Astrocyte (in vitro differentiated cells and primary cell): ENCODE results near the gene MYOZ1. TPM values are rescaled to one million over a fixed set of nuclear protein-coding genes. Genes with fewer than 3 reads are reported as not detected.

Source experiments
- DNase-seq: peaks from one replicate; pipeline ENCODE4 v3.0.0-alpha.2; 2010; ENCODE audit warnings: low read depth
- FAIRE-seq: peaks from 2 replicates; lab custom pipeline; 2011; peaks lifted over from hg19 to GRCh38; lab: Jason Lieb, UNC
- H2AFZ ChIP-seq: 2 replicates; pipeline ENCODE4 v1.6.0; 2012; ENCODE audit warnings: low read depth, low read length, inconsistent platforms
- H3K27ac ChIP-seq: 2 replicates; pipeline ENCODE4 v1.5.1; 2011; ENCODE audit warnings: low read depth, low read length, inconsistent platforms
- H3K27me3 ChIP-seq: 2 replicates; pipeline ENCODE4 v1.6.0; 2011; ENCODE audit warnings: low read length, inconsistent platforms; ENCODE audit not compliant: insufficient read depth
- H3K36me3 ChIP-seq: 2 replicates; pipeline ENCODE4 v1.5.1; 2011; ENCODE audit warnings: low read length, inconsistent platforms; ENCODE audit not compliant: insufficient read depth
- H3K4me1 ChIP-seq: 2 replicates; pipeline ENCODE4 v1.5.1; 2011; ENCODE audit warnings: low read length, inconsistent platforms; ENCODE audit not compliant: insufficient read depth
- H3K4me2 ChIP-seq: 2 replicates; pipeline ENCODE4 v1.6.0; 2012; ENCODE audit warnings: low read length, inconsistent platforms
- H3K4me3 ChIP-seq: 2 replicates; pipeline ENCODE4 v1.5.1; 2011; ENCODE audit warnings: low read depth, mild to moderate bottlenecking, low read length, inconsistent platforms; ENCODE audit not compliant: insufficient read depth
- H3K79me2 ChIP-seq: 2 replicates; pipeline ENCODE4 v1.6.0; 2012; ENCODE audit warnings: mild to moderate bottlenecking, low read length, inconsistent platforms; ENCODE audit not compliant: insufficient read depth
- H3K9ac ChIP-seq: 2 replicates; pipeline ENCODE4 v1.6.0; 2012; ENCODE audit warnings: mild to moderate bottlenecking, low read length, inconsistent platforms
- H3K9me3 ChIP-seq: 2 replicates; pipeline ENCODE4 v1.5.1; 2012; ENCODE audit warnings: low read depth, mild to moderate bottlenecking, low read length, inconsistent platforms; ENCODE audit not compliant: insufficient read depth
- H4K20me1 ChIP-seq: 2 replicates; pipeline ENCODE4 v1.6.0; 2012; ENCODE audit warnings: low read length, inconsistent platforms; ENCODE audit not compliant: insufficient read depth
- H3K27ac Mint-ChIP-seq: one replicate; pipeline ENCODE4 v1.8.0; 2021; ENCODE audit warnings: mild to moderate bottlenecking, mixed read lengths; ENCODE audit not compliant: unreplicated experiment
- H3K27me3 Mint-ChIP-seq: one replicate; pipeline ENCODE4 v1.8.0; 2021; ENCODE audit warnings: low read depth, mixed read lengths; ENCODE audit not compliant: unreplicated experiment
- H3K36me3 Mint-ChIP-seq: one replicate; pipeline ENCODE4 v1.8.0; 2021; ENCODE audit warnings: low read depth, mixed read lengths; ENCODE audit not compliant: unreplicated experiment
- H3K4me1 Mint-ChIP-seq: one replicate; pipeline ENCODE4 v1.8.0; 2021; ENCODE audit warnings: low read depth, mixed read lengths; ENCODE audit not compliant: unreplicated experiment
- H3K4me3 Mint-ChIP-seq: one replicate; pipeline ENCODE4 v1.8.0; 2021; ENCODE audit warnings: mild to moderate bottlenecking, moderate library complexity, mixed read lengths; ENCODE audit not compliant: unreplicated experiment
- H3K9me3 Mint-ChIP-seq: one replicate; pipeline ENCODE4 v1.8.0; 2021; ENCODE audit warnings: mild to moderate bottlenecking, mixed read lengths; ENCODE audit not compliant: unreplicated experiment
- EZH2 ChIP-seq: IDR thresholded peaks from 2 replicates; pipeline ENCODE4 v1.6.1; 2012; ENCODE audit warnings: mild to moderate bottlenecking, low read length, inconsistent platforms; ENCODE audit not compliant: insufficient read depth
- total RNA-seq: library from RNA; stranded (reverse); gene quantifications from 2 replicates; pipeline ENCODE4 v1.2.1, GENCODE V29; 2021
- TF ChIP-seq, protein P1 (sequence below): IDR thresholded peaks from 2 replicates; pipeline ENCODE4 v1.5.1; 2011; ENCODE audit warnings: low read depth, mild to moderate bottlenecking, inconsistent platforms, low read length, moderate library complexity; ENCODE audit not compliant: insufficient read depth

The MYOZ1 gene
- total RNA-seq, 1 donor from 2014 or later = 2.2 TPM

DNA sequence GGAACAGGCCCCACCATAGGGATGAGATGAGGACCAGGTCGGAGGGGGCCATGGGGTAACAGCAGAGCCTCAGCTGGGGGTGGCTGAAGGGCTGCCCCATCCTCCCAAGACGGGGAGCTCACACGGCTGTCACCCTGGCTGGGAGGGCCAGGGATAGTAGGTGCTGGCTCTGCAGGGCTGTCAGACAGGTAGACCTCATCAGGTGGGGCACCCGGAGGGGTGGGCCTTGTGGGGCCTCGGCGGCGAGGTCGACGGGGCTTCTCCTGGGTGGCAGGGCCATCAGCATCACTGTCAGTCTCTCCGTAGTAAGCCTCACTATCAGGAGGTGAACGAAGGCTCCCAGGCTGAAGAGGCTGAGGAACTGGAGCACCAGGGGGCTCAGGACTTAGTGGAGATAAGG, 11.9 kb upstream of the MYOZ1 start:
- Mint-ChIP-seq H3K9me3 (no peaks in the 10 kb centered on the region), H3K4me3 (no peak overlapping the region), H3K27me3 (no peaks in the 10 kb centered on the region), H3K36me3 (no peaks in the 10 kb centered on the region), H3K4me1 (peaks cover 47% of the 10 kb centered on the region), H3K27ac (no peak overlapping the region)
- DNase-seq (no peak), FAIRE-seq (no peak)
- Histone ChIP-seq H3K27me3 (no peaks in the 10 kb centered on the region), H3K4me1 (peaks cover 40% of the 10 kb centered on the region), H3K79me2 (no peaks in the 10 kb centered on the region), H2AFZ (no peak overlapping the region), H3K4me2 (no peak overlapping the region), H4K20me1 (no peaks in the 10 kb centered on the region), H3K9ac (no peak overlapping the region), H3K27ac (no peak overlapping the region), H3K4me3 (no peak overlapping the region), H3K9me3 (no peaks in the 10 kb centered on the region), H3K36me3 (no peaks in the 10 kb centered on the region)
- TF ChIP-seq EZH2 = no peak
- TF ChIP-seq, protein P1, sequence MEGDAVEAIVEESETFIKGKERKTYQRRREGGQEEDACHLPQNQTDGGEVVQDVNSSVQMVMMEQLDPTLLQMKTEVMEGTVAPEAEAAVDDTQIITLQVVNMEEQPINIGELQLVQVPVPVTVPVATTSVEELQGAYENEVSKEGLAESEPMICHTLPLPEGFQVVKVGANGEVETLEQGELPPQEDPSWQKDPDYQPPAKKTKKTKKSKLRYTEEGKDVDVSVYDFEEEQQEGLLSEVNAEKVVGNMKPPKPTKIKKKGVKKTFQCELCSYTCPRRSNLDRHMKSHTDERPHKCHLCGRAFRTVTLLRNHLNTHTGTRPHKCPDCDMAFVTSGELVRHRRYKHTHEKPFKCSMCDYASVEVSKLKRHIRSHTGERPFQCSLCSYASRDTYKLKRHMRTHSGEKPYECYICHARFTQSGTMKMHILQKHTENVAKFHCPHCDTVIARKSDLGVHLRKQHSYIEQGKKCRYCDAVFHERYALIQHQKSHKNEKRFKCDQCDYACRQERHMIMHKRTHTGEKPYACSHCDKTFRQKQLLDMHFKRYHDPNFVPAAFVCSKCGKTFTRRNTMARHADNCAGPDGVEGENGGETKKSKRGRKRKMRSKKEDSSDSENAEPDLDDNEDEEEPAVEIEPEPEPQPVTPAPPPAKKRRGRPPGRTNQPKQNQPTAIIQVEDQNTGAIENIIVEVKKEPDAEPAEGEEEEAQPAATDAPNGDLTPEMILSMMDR = no peak

DNA sequence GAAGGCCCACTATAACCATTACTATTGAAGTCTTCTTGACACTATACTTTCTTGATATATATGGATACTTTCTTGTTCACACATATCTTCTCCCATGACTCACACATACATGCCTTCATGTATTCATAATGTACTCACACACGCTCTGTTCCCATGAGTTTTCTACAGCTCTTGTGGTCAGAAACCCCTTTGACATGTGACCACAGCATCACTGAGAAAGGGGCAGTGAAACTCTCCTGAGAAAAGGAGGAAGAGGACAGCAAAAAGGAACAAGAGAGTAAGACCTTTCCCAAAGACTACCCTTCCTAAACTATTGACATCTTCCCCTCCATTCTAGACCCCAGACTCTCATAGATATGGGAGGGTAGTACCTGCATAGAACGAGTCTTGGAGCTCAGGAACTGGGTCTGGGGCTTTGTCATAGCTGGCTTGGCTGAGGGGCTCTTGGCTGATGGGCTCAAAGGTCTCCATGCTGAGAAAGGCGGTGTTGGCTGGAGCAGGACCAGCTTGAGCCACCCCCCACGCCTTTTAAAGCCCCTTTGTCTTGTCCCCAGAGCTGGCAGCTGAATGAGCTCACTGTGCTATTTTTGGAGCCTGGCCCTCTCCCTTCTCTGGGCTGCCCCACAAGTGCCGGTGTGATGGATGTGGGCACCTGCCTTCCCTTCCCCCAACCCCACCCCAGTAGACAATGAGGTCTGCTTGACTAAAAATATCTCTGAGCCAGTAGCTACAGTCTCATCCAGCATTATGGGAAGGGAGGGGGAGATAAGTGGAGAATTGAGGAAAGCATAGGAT, 9.5 kb upstream of the MYOZ1 start:
- Histone ChIP-seq H3K4me1 (peaks cover 36% of the 10 kb centered on the region), H4K20me1 (no peaks in the 10 kb centered on the region), H3K36me3 (no peaks in the 10 kb centered on the region), H3K27ac (peak overlapping the region; percentile 98), H3K4me2 (peak overlapping the region; percentile 88), H2AFZ (no peak overlapping the region), H3K9me3 (no peaks in the 10 kb centered on the region), H3K27me3 (no peaks in the 10 kb centered on the region), H3K9ac (peak overlapping the region; percentile 79), H3K79me2 (no peaks in the 10 kb centered on the region), H3K4me3 (no peak overlapping the region)
- peaks cover 45% of the 10 kb centered on the region for H3K4me1 Mint-ChIP-seq
- DNase-seq (peak; percentile 78), FAIRE-seq (no peak)
- H3K27me3 Mint-ChIP-seq = no peaks in the 10 kb centered on the region
- no peaks in the 10 kb centered on the region for H3K36me3 Mint-ChIP-seq
- no peaks in the 10 kb centered on the region for H3K9me3 Mint-ChIP-seq
- peak overlapping the region; percentile 93 for H3K27ac Mint-ChIP-seq
- H3K4me3 Mint-ChIP-seq = peak overlapping the region; percentile 60
- TF ChIP-seq, protein P1 = no peak
- no peak for TF ChIP-seq EZH2
